GM12873 (cell line): Measurements from ENCODE around the gene PTCH2.

Experiments used
- TF ChIP-seq, protein P1 (sequence below): IDR thresholded peaks from 2 replicates; pipeline ENCODE4 v1.5.1; 2012; ENCODE audit warnings: low read depth, mild to moderate bottlenecking, moderate library complexity, low read length, control low read depth; ENCODE audit not compliant: insufficient read depth; ENCODE audit errors: missing control alignments

The PTCH2 gene

DNA sequence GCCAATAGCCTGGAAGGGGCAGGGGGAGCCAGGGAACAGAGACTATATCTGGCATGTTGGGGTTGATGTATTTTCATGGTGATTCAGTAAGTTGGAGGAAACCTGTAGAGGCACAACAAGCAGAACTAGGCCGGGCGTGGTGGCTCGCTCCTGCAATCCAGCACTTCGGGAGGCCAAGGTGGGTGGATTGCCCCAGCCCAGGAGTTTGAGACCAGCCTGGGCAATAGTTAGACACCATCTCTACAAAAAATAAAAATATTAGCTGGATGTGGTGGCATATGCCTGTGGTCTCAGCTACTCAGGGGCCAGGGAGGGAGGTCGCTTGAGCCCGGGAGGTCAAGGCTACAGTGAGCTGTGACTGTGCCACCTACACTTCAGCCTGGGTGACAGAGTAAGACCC lies 10.1 kb upstream of the PTCH2 start:
- TF ChIP-seq, protein P1, sequence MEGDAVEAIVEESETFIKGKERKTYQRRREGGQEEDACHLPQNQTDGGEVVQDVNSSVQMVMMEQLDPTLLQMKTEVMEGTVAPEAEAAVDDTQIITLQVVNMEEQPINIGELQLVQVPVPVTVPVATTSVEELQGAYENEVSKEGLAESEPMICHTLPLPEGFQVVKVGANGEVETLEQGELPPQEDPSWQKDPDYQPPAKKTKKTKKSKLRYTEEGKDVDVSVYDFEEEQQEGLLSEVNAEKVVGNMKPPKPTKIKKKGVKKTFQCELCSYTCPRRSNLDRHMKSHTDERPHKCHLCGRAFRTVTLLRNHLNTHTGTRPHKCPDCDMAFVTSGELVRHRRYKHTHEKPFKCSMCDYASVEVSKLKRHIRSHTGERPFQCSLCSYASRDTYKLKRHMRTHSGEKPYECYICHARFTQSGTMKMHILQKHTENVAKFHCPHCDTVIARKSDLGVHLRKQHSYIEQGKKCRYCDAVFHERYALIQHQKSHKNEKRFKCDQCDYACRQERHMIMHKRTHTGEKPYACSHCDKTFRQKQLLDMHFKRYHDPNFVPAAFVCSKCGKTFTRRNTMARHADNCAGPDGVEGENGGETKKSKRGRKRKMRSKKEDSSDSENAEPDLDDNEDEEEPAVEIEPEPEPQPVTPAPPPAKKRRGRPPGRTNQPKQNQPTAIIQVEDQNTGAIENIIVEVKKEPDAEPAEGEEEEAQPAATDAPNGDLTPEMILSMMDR: no peak

DNA sequence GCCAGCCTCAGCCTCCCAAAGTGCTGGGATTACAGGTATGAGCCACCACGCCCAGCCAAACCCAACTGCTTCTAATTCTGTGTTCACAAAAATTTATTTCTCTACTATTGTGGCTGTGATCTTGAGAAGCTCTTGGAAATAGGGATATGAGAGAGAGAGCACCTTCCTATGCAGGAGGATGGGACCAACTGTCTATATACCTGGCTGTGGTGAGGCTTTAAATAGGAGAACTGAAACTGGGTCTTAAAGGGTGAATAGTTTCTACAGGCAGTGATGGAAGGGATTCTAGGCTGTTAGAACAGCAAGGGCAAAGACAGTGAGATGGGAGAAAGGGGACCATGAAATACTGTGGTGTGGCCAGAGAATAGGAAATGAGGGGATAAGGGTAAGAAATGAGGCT lies 8.3 kb upstream of the PTCH2 start:
- TF ChIP-seq, protein P1: no peak

- TF ChIP-seq, protein P1: no peak
These were observed 6.6 kb upstream of the PTCH2 start for GRCh38 chr1:44849575-44850132.

- TF ChIP-seq, protein P1: no peak
These were observed 5.6 kb upstream of the PTCH2 start for GRCh38 chr1:44848456-44849181.

- TF ChIP-seq, protein P1: no peak
These were observed 4.8 kb upstream of the PTCH2 start for GRCh38 chr1:44847845-44848244.

DNA sequence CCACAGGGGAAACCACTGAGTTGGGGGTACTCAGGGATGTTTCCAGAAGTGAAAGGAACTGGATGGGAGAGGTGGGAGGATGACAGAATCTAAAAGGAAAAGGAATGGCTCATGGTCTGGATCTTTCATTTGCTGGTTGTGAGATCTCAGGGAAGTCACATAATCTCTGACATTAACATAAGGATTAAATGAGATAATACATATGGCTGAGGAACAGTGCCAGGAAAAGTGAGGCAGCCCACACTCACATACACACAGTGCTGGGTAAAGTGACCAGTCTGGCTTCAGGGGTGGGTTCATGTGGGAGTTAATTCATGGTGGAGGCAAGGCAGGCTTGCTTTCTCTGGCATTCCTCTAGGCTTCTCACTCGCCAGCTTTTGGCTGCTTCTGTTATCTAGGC lies 3.9 kb upstream of the PTCH2 start:
- TF ChIP-seq, protein P1: no peak

GRCh38 chr1:44842486-44842861 lies 579 bp downstream of the PTCH2 start:
- TF ChIP-seq, protein P1: no peak
